ENCODE results near the gene GOLGA6A.

GOLGA6A gene

DNA sequence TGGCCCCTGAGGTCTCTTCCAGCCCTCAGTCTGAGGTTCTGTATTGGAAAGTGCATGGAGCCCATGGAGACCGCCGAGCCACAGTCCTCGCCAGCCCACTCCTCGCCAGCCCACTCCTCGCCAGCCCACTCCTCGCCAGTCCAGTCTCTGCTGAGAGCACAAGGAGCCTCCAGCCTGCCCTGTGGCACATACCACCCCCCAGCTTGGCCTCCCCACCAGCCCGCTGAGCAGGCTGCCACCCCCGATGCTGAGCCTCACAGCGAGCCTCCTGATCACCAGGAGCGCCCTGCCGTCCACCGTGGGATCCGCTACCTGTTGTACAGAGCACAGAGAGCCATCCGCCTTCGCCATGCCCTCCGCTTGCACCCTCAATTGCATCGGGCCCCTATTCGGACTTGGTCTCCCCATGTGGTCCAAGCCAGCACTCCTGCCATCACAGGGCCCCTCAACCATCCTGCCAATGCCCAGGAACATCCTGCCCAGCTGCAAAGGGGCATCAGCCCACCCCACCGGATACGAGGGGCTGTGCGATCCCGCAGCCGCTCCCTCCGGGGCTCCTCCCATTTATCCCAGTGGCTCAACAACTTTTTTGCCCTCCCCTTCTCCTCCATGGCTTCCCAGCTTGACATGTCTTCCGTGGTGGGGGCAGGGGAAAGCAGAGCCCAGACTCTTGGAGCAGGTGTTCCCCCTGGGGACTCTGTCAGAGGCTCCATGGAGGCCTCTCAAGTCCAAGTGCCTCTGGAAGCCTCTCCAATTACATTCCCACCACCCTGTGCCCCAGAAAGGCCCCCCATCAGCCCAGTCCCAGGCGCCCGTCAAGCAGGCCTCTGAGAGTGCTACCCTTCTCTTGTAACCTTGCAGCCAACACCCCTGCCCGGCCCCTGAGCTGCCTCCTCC lies 47.0 kb downstream of the GOLGA6A start:
- no peak for DNase-seq

DNA sequence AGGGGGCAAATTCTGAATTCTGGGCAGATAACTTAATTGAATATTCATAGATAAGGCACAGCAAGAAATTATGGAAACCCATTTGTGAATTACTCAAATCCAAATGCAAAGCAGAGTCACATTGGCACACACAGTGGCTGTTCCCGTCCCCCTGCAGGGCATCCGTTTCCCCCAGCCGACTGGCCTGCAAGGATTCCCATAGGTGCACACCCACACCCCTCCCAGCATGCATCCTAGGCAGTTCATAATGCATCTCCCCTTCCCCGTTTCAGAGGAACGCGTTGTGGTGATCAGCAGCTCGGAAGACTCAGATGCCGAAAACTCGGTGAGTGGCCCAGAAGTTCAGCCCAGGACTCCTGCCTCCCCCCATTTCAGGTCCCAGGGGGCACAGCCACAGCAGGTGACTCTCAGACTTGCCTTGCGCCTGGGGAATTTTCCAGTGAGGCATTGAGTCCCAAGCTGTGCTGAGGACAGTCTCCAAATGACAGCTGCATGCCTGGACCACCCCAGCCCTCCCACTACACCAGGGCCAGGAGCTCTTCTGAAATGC lies 48.1 kb downstream of the GOLGA6A start:
- DNase-seq = no peak

DNA sequence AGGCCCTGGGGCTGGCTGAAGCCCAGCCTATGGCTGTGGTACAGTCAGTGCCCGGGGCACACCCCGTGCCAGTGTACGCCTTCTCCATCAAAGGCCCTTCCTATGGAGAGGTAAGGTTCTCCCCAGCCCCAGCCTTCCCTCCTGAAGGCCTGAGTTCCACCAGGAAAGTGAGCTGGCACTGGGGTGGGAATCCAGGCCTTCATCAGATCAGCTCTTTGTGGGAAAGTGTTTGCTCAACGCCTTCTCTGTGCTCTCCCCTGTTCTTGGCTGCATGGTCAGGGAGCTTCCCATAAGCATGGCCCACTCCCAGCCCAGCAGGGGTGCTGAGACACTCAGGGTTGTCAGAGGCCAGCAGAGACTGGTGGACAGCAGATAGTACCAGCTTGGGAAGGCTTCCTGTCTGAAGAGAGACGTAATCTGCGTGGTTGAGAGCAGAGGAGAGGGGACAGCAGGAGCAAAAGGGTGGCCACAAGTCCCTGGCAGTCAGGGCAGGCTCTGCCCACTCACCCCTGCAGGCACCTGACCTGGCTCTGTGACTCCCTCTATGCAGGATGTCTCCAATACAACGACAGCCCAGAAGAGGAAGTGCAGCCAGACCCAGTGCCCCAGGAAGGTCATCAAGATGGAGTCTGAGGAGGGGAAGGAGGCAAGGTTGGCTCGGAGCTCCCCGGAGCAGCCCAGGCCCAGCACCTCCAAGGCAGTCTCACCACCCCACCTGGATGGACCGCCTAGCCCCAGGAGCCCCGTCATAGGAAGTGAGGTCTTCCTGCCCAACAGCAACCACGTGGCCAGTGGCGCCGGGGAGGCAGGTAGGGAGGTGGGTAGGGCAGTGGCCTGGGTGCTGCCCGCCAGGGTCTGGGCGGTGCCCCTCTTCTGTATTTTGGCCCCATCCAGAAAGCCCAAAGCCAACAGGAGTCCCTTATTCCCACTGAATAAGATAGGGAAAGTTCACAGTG lies 49.5 kb downstream of the GOLGA6A start:
- DNase-seq = no peak

DNA sequence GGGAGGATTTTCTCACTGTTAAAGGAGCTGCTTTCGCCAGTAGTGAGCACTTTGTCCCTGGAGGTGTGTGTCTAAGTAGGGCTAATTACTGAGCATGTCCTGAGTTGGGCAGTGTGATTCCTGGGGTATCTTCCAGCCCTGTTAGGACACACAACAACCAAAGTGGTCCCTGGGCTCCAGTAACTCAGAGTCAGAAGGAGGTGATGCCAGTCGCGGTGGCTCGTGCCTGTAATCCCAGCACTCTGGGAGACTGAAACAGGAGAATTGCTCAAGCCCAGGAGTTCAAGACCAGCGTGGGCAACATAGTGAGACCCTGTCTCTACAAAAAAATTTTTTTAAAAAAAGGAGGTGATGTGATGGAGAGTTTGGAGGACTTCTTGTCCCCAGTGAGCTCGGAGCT lies 50.3 kb downstream of the GOLGA6A start:
- no peak for DNase-seq

DNA sequence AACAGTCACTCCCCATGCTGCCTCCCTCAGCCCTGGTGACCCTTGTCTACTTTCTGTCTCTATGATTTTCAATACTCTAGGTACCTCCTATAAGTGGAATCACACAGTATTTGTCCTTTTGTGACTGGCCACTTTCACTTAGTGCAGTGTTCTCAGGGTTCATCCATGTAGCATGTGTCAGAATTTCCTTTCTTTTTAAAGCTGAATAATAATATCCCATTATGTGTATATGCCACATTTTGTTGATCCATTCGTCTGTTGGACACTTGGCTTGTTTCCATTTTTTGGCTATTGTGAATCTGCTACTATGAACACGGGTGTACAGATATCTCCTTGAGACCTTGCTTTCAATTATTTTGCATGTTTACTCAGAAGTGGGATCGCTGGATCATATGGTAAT lies 53.7 kb downstream of the GOLGA6A start:
- DNase-seq = no peak

DNA sequence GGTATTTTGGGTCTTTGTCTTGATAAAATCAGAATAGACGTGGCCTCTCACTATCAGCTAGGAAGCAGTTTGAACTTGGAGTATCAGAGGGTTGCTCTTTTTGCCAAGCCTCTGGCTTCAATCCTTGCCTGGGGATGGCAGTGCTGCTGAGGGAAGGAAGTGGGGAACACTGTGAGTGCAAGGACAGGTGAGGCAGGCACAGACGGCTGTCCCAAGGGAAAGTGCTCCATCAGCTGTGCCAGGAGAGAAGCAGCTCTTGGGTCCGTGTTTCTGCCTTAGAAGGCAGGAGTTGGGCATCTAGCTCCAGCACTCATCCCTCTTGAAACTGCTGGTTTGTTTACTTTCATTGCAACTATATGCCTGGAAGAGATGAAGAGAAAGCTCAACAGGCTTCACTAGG lies 54.7 kb downstream of the GOLGA6A start:
- peak; percentile 61 for DNase-seq

DNA sequence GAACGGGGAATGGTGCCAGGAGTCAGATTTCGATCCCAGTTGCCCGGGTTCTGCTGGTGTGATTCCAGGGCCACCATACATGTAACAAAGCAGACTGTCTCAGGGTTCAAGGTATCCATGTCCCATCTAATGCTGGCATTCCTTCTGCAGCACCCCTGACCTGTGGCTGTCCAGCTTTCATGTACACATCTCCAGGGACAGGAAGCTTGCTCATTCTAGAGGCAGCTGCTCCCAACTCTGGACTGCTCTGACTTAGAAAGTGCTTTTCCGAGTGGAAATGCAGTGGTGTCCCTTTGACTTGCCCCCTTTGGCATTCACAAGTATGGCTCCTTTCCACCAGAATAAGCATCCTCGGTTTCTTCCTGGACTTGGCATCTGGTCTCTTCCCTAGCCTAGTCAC lies 56.9 kb downstream of the GOLGA6A start:
- DNase-seq = peak; percentile 8

DNA sequence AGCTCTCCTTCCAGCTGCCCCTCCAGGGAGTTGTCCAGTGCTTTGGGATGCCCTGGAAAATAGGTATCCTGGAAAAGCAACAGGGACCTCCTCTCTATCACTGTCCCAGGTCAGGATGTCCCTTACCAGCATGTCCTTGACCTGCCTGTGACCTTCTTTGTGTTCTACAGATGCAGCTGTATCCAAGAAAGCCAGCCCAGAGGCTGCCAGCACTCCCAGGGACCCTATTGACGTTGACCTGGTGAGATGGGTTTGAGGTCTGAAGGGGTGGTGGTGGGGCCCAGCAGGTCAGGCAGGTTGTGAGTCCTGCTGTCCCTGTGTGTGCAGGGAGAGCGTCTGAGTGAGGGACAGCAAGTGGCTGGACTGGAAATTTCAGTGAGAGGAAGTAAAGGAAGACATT lies 57.7 kb downstream of the GOLGA6A start:
- no peak for DNase-seq

DNA sequence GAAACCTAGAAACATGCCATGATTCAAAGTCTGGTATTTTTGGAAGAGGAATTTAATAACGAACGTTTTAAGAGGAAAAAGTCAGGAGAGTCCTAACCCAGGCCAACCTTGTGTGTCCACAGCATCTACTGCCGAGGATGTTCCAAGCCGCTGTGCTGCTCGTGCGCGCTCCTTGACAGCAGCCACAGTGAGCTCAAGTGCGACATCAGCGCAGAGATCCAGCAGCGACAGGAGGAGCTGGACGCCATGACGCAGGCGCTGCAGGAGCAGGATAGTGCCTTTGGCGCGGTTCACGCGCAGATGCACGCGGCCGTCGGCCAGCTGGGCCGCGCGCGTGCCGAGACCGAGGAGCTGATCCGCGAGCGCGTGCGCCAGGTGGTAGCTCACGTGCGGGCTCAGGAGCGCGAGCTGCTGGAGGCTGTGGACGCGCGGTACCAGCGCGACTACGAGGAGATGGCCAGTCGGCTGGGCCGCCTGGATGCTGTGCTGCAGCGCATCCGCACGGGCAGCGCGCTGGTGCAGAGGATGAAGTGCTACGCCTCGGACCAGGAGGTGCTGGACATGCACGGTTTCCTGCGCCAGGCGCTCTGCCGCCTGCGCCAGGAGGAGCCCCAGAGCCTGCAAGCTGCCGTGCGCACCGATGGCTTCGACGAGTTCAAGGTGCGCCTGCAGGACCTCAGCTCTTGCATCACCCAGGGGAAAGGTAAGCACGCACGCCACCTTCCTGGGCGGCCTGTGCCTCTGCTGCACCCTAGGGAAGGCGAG lies 59.5 kb downstream of the GOLGA6A start:
- no peak for DNase-seq

Data from NCI-H2171 treated with DMSO at 0.1 percent for 48 hours (cell line).